SK-N-SH (cell line): ENCODE results near the gene ITGB3BP.

Source experiments
- CHD2 ChIP-seq: fragments of 150-350 bp; IDR thresholded peaks from 2 replicates; pipeline ENCODE4 v1.6.1; 2018; ENCODE audit warnings: low read length; ENCODE audit not compliant: partially characterized antibody
- CTCF ChIP-seq: fragments of 200-600 bp; sonication (generic); IDR thresholded peaks from 2 replicates; pipeline ENCODE4 v1.6.1; 2017; ENCODE audit warnings: antibody characterized with exemption, mild to moderate bottlenecking, moderate library complexity
- FOXJ3 ChIP-seq: sonication (generic); formaldehyde crosslinking; IDR thresholded peaks from 2 replicates; pipeline ENCODE4 v1.5.1; 2020; ENCODE audit warnings: mild to moderate bottlenecking, missing genetic modification reagents
- JUND ChIP-seq: IDR thresholded peaks from 2 replicates; pipeline ENCODE4 v1.4.0; 2012
- NFIC ChIP-seq: IDR thresholded peaks from 2 replicates; pipeline ENCODE4 v1.4.0; 2012; ENCODE audit warnings: borderline replicate concordance
- POLR2AphosphoS5 ChIP-seq: IDR thresholded peaks from 2 replicates; pipeline ENCODE4 v1.6.1; 2012; ENCODE audit warnings: low read depth, low read length
- RAD21 ChIP-seq: IDR thresholded peaks from 2 replicates; pipeline ENCODE4 v1.6.1; 2012; ENCODE audit warnings: mild to moderate bottlenecking, low read length
- RFX5 ChIP-seq: IDR thresholded peaks from 2 replicates; pipeline ENCODE4 v1.6.1; 2012; ENCODE audit warnings: mild to moderate bottlenecking, improper control_type of control experiment, low read length
- USF1 ChIP-seq: IDR thresholded peaks from 2 replicates; pipeline ENCODE4 v1.4.0; 2012; ENCODE audit warnings: low read depth, borderline replicate concordance
- YY1 ChIP-seq: IDR thresholded peaks from 2 replicates; pipeline ENCODE4 v1.4.0; 2012; ENCODE audit warnings: low read depth, mild to moderate bottlenecking
- ZBTB33 ChIP-seq: IDR thresholded peaks from 2 replicates; pipeline ENCODE4 v1.4.0; 2012; ENCODE audit warnings: low read depth, borderline replicate concordance
- TF ChIP-seq, protein P1 (sequence below): IDR thresholded peaks from 2 replicates; pipeline ENCODE4 v1.6.1; 2012; ENCODE audit warnings: mild to moderate bottlenecking, low read depth, low read length, moderate library complexity

GRCh38 chr1:63547621-63548294 lies 24.7 kb upstream of the ITGB3BP start:
- TF ChIP-seq CTCF (no peak), JUND (no peak), RAD21 (no peak), ZBTB33 (no peak), RFX5 (no peak), USF1 (no peak), POLR2AphosphoS5 (no peak), YY1 (no peak), NFIC (no peak), CHD2 (no peak), FOXJ3 (CRISPR knock-in tag) (no peak)
- TF ChIP-seq, protein P1, sequence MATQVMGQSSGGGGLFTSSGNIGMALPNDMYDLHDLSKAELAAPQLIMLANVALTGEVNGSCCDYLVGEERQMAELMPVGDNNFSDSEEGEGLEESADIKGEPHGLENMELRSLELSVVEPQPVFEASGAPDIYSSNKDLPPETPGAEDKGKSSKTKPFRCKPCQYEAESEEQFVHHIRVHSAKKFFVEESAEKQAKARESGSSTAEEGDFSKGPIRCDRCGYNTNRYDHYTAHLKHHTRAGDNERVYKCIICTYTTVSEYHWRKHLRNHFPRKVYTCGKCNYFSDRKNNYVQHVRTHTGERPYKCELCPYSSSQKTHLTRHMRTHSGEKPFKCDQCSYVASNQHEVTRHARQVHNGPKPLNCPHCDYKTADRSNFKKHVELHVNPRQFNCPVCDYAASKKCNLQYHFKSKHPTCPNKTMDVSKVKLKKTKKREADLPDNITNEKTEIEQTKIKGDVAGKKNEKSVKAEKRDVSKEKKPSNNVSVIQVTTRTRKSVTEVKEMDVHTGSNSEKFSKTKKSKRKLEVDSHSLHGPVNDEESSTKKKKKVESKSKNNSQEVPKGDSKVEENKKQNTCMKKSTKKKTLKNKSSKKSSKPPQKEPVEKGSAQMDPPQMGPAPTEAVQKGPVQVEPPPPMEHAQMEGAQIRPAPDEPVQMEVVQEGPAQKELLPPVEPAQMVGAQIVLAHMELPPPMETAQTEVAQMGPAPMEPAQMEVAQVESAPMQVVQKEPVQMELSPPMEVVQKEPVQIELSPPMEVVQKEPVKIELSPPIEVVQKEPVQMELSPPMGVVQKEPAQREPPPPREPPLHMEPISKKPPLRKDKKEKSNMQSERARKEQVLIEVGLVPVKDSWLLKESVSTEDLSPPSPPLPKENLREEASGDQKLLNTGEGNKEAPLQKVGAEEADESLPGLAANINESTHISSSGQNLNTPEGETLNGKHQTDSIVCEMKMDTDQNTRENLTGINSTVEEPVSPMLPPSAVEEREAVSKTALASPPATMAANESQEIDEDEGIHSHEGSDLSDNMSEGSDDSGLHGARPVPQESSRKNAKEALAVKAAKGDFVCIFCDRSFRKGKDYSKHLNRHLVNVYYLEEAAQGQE, result no peak
